Hepatocyte (in vitro differentiated cells): Measurements from ENCODE around the gene LINC01488.

Source experiments
- EZH2 ChIP-seq: fragments of 200-600 bp; sonication (generic); IDR thresholded peaks from 2 replicates; pipeline ENCODE4 v1.6.1; 2016; ENCODE audit warnings: antibody characterized with exemption, mild to moderate bottlenecking, borderline replicate concordance
- TF ChIP-seq, protein P1 (sequence below): fragments of 200-600 bp; sonication (generic); IDR thresholded peaks from 2 replicates; pipeline ENCODE4 v1.5.1; 2016; ENCODE audit warnings: antibody characterized with exemption, mild to moderate bottlenecking; ENCODE audit not compliant: poor library complexity

DNA sequence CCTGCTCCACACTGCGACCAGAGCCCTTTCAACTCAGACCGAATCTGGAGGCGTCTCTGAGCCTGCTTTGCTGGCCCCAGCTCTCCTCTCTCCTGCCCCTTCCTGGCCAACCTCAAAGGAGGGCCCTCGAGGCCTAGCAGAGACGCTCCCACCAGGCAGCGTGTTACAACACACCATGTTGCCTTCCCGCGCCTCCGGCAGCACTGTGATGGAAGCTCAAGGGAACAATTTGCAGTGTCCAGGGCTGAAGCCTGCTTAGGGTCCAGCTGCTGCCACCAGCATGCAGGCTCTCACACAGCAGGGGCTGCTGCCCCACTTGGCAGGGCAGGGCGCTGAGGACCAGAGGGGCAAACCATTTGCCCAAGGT lies 18.4 kb downstream of the LINC01488 start:
- TF ChIP-seq, protein P1, sequence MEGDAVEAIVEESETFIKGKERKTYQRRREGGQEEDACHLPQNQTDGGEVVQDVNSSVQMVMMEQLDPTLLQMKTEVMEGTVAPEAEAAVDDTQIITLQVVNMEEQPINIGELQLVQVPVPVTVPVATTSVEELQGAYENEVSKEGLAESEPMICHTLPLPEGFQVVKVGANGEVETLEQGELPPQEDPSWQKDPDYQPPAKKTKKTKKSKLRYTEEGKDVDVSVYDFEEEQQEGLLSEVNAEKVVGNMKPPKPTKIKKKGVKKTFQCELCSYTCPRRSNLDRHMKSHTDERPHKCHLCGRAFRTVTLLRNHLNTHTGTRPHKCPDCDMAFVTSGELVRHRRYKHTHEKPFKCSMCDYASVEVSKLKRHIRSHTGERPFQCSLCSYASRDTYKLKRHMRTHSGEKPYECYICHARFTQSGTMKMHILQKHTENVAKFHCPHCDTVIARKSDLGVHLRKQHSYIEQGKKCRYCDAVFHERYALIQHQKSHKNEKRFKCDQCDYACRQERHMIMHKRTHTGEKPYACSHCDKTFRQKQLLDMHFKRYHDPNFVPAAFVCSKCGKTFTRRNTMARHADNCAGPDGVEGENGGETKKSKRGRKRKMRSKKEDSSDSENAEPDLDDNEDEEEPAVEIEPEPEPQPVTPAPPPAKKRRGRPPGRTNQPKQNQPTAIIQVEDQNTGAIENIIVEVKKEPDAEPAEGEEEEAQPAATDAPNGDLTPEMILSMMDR, result no peak
- TF ChIP-seq EZH2, result no peak
